GM12878 (cell line): ENCODE results near the gene PPP2R5D.

Source experiments
- BHLHE40 ChIP-seq, 2 experiments: fragments of 450-650 bp in 1 of 2; IDR thresholded peaks; 2 replicates each; pipeline ENCODE4 v1.6.1; 2011 to 2017; ENCODE audit warnings: low read depth in 2 of 2, borderline replicate concordance in 1 of 2, improper control_type of control experiment in 1 of 2, low read length in 1 of 2, mild to moderate bottlenecking in 1 of 2
- CBFB ChIP-seq: IDR thresholded peaks from 2 replicates; pipeline ENCODE4 v1.6.1; 2016; ENCODE audit warnings: antibody characterized with exemption, low read depth
- HDGF ChIP-seq: fragments of 450-650 bp; IDR thresholded peaks from 2 replicates; pipeline ENCODE4 v1.6.1; 2016; ENCODE audit warnings: antibody characterized with exemption
- MYC ChIP-seq: IDR thresholded peaks from 2 replicates; pipeline ENCODE4 v1.6.1; 2011; ENCODE audit warnings: mild to moderate bottlenecking, low read length, moderate library complexity, inconsistent platforms; ENCODE audit not compliant: insufficient read depth, insufficient replicate concordance, insufficient read length, severe bottlenecking
- PAX8 ChIP-seq: fragments of 450-650 bp; IDR thresholded peaks from 2 replicates; pipeline ENCODE4 v1.6.1; 2017; ENCODE audit warnings: mild to moderate bottlenecking, moderate library complexity
- POLR2A ChIP-seq: IDR thresholded peaks from 2 replicates; pipeline ENCODE4 v1.6.1; 2011; ENCODE audit warnings: low read depth, mild to moderate bottlenecking, low read length
- RBBP5 ChIP-seq: fragments of 200-600 bp; sonication (generic); conservative IDR thresholded peaks from 2 replicates; pipeline ENCODE4 v1.6.1; 2016
- RELA ChIP-seq: fragments of 450-650 bp; IDR thresholded peaks from 2 replicates; pipeline ENCODE4 v1.8.0; 2014; ENCODE audit warnings: borderline replicate concordance; ENCODE audit not compliant: partially characterized antibody
- TBL1XR1 ChIP-seq: IDR thresholded peaks from 2 replicates; pipeline ENCODE4 v1.6.1; 2012; ENCODE audit warnings: low read depth, low read length, improper control_type of control experiment
- TF ChIP-seq, protein P1 (sequence below), 3 experiments: IDR thresholded peaks in 2 of 3; conservative IDR thresholded peaks in 1 of 3; 2 replicates each; pipeline ENCODE4 v1.5.1; 2011; ENCODE audit warnings: low read depth in 3 of 3, low read length in 3 of 3, mild to moderate bottlenecking in 3 of 3, control low read depth in 2 of 3, moderate library complexity in 2 of 3, inconsistent platforms in 1 of 3, mixed read lengths in 1 of 3; ENCODE audit not compliant: control insufficient read depth in 2 of 3, insufficient read depth in 1 of 3; ENCODE audit errors: extremely low read depth in 1 of 3

GRCh38 chr6:42984924-42985475 lies 630 bp downstream of the PPP2R5D start:
- TF ChIP-seq POLR2A (no peak), BHLHE40 (IDR thresholded peaks at IDR 0.05; ENCODE audit: borderline replicate concordance in 1 of 2, low read depth in 2 of 2, low read length in 1 of 2) (no peak), RELA (no peak), MYC (no peak), HDGF (no peak), PAX8 (no peak), RBBP5 (no peak), TBL1XR1 (no peak), CBFB (no peak)
- TF ChIP-seq, protein P1, sequence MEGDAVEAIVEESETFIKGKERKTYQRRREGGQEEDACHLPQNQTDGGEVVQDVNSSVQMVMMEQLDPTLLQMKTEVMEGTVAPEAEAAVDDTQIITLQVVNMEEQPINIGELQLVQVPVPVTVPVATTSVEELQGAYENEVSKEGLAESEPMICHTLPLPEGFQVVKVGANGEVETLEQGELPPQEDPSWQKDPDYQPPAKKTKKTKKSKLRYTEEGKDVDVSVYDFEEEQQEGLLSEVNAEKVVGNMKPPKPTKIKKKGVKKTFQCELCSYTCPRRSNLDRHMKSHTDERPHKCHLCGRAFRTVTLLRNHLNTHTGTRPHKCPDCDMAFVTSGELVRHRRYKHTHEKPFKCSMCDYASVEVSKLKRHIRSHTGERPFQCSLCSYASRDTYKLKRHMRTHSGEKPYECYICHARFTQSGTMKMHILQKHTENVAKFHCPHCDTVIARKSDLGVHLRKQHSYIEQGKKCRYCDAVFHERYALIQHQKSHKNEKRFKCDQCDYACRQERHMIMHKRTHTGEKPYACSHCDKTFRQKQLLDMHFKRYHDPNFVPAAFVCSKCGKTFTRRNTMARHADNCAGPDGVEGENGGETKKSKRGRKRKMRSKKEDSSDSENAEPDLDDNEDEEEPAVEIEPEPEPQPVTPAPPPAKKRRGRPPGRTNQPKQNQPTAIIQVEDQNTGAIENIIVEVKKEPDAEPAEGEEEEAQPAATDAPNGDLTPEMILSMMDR (IDR thresholded peaks at IDR 0.05 in 2 of 3, conservative IDR thresholded peaks at IDR 0.05 in 1 of 3; ENCODE audit: control insufficient read depth in 2 of 3, extremely low read depth in 1 of 3, insufficient read depth in 1 of 3, low read depth in 3 of 3, low read length in 3 of 3) = no peak
